Measurements from ENCODE around the gene AP4S1.
"Not testable (repeated sequence)": the region's sequence is repeated elsewhere in the genome, so short reads cannot be mapped to it uniquely, and the experiment has no call there.

AP4S1 gene

DNA sequence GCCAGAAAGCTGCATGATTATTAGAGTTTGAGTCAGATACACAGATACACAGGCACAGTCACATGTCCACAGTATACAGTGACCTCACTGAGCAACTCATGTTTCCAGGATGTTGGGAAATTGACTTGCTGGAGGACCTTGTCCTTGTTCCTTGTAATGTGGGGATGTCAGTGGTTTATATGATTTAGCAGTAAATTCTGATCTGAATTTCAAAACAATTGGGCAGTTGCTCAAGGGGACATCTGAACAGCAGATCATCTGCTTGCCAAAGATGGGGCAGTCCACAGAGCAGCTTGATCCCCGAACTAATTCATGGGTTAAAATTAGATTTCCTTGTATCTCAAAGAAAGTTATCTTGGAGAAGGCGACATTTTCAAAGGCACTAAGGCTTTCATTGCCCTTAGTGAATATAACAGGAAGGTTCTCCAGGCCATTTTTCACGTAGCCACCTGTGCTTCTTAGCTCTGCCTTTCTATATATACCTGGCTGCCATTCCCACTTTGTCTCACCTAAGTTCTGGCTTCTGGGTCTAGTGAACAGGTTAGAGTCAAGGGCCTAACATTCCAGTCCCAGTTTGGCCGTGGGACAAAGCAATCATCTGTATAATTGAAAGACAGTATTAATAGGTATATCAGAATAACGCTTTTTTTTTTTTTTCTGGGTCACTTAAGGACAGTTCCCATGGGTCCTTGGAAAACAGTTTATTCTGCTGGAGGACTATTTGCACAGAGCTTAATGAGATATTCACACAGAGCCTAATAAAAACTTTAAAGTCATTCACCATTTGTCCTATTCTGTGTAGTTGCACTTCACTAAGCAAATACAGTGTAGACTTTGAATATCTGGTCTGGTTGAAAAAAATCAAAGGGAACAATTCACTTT, 65.7 kb downstream of the AP4S1 start:
- no peak for DNase-seq

DNA sequence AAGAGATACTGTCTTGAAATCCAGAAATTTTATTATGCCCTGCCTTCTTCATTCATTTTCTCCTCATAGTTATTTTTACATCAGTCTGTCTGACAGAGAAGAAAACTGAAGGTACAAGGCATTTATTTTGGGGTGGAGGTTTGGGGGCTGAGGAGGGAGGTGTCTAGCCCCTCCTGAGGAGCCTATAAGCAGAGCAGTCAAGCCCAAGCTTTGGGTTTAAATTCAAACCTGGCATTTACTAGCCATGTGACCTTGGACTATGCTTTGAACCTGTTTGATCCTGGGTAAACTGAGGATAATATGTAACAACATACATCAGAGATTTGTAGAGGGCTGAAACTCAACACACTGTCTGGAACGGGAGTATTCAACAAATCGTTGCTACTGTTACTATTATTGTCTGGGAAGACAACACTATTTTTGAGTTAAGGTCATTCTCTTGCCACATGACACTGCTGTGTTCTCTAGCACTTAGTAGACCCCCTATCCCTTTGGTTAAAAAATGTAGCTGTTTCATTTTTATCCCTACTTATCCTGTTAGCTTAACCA, 66.8 kb downstream of the AP4S1 start:
- no peak for DNase-seq

GRCh38 chr14:31093884-31094839, 68.7 kb downstream of the AP4S1 start:
- DNase-seq = not testable (repeated sequence)

- not testable (repeated sequence) for DNase-seq
Measured at GRCh38 chr14:31095817-31096216, 70.4 kb downstream of the AP4S1 start.

- no peak for DNase-seq
Measured at GRCh38 chr14:31096255-31096654, 70.8 kb downstream of the AP4S1 start.

- DNase-seq = no peak
Measured at GRCh38 chr14:31097081-31097480, 71.6 kb downstream of the AP4S1 start.

DNA sequence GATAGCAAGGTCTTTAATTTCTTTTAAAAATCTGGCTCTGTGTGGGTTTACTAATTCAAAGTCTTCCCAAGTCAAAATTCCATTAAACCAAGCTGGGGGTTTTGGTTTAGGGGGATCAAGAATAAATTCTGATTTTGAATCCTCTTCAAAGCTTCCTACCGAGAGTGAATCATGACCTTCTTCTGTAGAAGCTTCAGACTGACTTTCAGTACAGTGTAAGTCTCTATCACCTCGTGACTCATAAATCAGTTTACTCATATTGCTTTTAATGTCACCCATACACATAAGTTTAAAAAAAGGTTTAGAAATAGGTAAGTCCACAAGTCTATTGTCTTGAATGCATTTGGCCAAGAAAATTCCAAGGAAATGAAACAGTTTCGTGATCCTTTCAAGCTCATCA, 81.3 kb downstream of the AP4S1 start:
- no peak for DNase-seq

GRCh38 chr14:31109257-31109656, 83.8 kb downstream of the AP4S1 start:
- DNase-seq = no peak

DNA sequence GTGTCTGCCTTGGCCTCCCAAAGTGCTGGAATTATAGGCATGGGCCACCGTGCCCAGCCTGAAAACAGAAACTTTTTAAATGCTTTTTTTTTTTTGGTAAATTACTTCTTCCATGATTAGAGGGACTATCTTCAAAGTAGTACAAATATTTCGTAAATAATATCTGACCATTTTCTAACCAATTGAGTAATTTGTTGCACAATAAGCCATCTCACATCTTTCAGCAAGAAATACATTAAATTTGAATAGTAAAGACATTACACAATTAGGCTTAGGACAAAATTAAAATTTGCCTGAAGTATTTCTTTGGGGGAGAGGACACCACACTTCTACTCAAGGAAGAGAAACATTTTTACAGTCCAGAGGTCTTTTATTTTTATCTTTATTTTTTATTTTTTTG, 85.4 kb downstream of the AP4S1 start:
- no peak for DNase-seq

DNA sequence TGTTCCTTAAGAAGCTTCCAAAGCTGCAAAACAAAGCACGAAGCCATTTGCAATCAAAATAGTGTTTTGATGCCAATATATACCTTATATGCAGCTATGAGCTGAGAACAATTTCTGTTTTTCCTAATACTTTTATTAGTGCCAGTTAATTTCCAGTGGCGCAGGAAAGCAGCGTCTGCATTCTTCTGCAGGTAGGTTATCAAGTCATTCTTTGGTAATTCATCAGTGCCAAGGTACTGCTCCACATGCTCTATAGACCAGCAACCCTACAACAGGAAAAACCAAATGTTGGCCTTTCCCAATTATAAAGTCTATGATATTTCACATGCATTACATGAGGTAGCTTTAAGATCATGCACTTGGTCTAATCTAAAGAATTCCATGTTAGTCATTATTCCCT, 88.3 kb downstream of the AP4S1 start:
- DNase-seq = no peak

- no peak for DNase-seq
Measured at GRCh38 chr14:31118892-31119291, 93.4 kb downstream of the AP4S1 start.

DNA sequence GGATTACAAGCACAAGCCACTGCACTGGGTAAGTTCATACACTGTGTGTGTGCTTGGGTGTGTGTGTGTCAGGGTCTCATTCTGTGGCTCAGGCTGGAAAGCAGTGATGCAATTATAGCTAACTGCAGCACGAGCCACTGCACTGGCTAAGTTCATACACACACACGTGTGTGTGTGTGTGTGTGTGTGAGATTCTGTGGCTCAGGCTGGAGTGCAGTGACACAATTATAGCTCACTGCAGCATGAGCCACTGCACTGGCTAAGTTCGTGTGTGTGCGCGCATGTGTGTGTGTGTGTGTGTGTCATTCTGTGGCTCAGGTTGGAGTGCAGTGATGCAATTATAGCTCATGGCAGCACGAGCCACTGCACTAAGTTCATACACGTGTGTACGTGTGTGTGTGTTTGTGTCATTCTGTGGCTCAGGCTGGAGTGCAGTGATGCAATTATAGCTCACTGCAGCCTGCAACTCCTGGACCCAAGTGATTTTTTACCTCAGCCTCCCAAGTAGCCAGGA, 96.7 kb downstream of the AP4S1 start:
- no peak for DNase-seq

GRCh38 chr14:31122921-31123320, 97.5 kb downstream of the AP4S1 start:
- no peak for DNase-seq

GRCh38 chr14:31124197-31124596, 98.7 kb downstream of the AP4S1 start:
- DNase-seq = no peak

DNA sequence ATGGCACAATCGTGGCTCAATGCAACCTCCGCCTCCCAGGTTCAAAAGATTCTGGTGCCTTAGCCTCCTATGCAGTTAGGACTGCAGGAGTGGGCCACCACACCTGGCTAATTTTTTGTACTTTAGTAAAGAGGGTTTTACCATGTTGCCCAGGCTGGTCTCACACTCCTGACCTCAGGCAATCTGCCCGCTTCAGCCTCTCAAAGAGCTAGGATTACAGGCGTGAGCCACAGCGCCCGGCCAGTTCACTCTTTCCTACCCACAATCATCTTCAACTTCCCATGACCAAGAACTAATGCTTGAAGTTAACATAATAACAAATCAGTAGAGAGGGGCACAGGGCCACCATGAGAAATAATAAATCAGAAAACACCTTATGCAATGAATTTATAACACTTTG, 99.8 kb downstream of the AP4S1 start:
- no peak for DNase-seq

- no peak for DNase-seq
Measured at GRCh38 chr14:31126680-31127079, 101.2 kb downstream of the AP4S1 start.

DNA sequence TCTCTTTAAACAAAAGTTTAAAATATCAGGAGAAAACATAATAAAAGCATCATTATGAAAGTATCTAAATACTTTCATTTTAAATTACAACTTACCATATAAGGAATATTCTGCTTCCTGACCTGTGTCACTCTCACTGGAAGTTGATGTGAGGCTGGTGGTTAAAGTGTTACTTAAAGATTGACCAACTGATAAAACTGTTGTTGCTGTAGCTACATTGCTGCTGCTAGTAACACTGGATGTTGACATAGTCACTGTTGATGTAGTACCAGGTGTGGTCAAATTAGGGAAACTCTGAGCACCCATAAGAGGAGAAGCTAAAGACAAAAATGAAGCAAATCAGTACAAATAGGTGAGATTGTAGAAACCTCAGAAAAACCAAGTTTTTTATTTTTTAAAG, 102.2 kb downstream of the AP4S1 start:
- no peak for DNase-seq

DNA sequence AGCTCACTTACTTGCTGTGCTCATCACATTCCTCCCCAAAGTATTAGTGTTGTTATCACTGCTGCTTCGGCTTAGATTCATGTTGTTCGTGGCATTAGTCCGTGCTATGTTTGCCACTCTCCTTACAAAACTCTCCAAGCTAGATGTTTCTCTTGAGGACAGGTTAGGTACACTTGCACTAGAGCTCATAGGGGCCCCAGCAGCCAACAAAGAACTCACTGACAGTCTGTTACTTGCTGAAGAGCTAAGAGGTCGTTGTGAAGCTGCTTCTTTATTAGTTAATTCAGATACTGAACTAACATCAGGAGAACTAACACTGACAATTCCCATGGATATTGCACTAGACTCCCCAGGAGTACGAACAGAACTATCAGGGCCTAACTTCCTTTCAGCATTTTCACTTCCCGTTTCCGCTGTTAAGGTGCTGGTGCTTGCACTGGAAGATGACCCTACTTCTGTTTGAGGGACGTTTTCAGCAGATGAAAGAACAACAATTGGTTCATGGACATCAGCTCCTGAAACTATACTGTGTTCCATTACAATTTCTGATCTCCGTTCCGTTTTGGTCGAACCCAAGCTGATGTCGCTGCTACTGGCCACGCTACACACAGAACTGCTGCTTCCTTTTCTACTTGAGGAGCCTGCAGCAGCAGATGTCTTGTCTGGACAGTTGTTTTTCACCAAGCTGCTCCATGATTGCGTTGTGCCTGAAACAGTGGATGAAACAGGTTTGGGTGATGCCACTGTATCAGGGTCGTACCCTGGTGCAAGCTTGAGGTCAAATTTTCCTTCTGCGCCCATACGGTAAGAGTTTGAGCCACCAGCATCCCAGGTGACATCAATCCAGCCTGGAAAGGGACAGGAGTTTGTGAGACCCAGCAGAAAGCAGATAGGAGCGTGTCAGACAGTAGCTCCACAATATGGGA, 103.4 kb downstream of the AP4S1 start:
- DNase-seq = no peak

- no peak for DNase-seq
Measured at GRCh38 chr14:31133133-31133532, 107.7 kb downstream of the AP4S1 start.

DNA sequence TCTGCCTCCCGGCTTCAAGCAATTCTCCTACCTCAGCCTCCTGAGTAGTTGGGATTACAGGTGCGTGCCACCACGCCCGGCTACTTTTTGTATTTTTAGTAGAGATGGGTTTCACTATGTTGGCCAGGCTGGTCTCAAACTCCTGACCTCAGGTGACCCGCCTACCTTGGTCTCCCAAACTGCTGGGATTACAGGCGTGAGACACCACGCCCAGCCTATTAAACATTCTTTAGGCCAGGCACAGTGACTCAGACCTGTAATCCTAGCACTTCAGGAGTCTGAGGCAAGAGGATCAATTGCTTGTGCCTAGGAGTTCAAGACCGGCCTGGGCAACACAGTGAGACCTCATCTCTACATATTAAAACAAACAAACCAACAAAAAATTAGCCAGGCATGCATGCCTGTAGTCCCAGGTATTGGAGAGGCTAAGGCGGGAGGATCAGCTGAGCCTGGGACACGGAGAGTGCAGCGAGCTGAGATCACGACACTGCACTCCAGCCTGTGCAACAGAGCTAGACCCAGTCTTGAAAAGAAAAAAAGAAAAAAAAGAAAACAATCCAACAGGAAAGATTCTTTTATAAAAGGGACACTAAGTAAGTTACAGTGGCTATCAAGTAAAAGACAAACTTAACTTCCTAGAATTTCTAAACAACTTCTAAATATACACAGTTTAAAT, 111.9 kb downstream of the AP4S1 start:
- DNase-seq = no peak

DNA sequence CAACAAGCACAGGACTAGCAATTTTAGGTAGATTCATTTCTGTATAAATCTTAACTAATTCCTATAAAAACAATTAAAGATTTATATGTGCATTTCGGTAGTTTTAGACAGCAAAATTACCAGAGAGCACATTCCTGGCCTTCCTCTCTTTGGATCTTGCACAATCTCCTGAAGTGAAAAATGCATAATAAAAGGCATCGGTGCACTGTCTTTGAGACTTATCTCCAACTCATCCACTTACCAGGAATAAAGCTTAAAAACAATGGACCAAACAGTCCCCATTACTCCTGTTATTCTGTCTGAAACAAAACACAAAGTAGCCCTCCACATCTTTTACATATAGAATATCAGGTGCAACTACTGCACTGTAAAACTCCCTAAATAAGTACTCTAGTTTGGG, 112.9 kb downstream of the AP4S1 start:
- DNase-seq = no peak

All from activated naive CD4-positive, alpha-beta T cell (primary cell).